ENCODE measurements around the gene CYFIP2. TPM values are rescaled to one million over a fixed set of nuclear protein-coding genes. Genes with fewer than 3 reads are reported as not detected.
A peak's percentile ranks its signal among the peaks of the same experiment; 100 is the strongest.

Gene CYFIP2
- total RNA-seq, 1 experiment from 2014 or later, result 45.1 TPM

DNA sequence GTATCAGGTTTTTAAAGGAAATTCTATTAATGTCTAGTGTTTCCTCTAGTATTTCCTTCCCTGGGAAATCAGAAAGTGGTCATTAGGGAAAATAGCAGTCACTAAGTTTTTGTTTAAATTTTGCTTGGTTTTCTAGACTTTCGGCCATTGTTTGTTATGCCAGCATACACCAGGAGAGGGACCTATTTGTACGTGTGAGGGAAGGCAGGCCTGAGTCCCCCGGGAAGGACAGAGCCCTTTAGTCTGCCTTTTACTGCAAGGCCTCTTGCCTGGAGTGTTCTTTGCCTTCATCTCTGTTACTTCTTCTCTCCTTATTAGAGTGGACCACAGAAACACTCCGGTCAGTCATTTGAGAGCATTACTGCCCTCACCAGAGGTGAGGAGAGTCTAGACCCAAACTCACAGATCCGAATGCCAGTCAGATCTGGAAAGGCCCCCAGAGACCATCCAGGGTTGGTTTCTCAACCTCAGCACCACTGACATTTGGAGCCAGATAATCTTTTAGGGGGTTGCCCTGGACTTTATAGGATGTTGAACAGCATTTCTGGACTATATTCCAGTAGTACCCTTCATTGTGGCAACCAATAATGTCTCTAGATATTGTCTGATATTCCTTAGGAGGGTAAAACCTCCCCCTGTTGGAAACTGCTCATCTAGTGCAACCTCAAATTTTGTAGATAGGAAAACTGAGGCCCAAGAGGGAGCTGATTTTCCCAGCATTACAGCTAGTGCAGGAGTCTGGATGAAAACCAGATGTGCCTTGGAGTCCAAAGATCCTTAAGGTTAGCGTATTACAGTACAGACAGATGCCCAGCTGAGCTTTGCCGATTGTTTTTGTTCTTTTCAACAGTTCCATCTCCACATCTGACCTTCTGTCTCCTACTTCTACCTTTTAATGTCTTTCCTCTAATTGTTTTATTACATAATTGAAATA is 101.1 kb downstream of the CYFIP2 start:
- POLR2A ChIA-PET, result no interaction called here
- Histone ChIP-seq H3K4me1 (ENCODE audit: control insufficient read depth in 1 of 2, insufficient read depth in 2 of 2, low read length in 2 of 2) (no peaks in the 10 kb centered on the region), H3K27me3 (ENCODE audit: insufficient read depth, low read length) (no peaks in the 10 kb centered on the region), H3K9me3 (ENCODE audit: control insufficient read depth in 1 of 2, insufficient read depth in 1 of 2, low read depth in 1 of 2, low read length in 2 of 2) (no peaks in the 10 kb centered on the region), H3K9ac (ENCODE audit: low read length) (no peak overlapping the region), H4K20me1 (ENCODE audit: insufficient read depth) (no peaks in the 10 kb centered on the region), H3K4me2 (ENCODE audit: low read length) (no peak overlapping the region), H2AFZ (ENCODE audit: low read depth, low read length, poor library complexity, severe bottlenecking) (no peak overlapping the region), H3K36me3 (ENCODE audit: control insufficient read depth in 1 of 2, insufficient read depth in 2 of 2, low read length in 2 of 2) (no peaks in the 10 kb centered on the region), H3K79me2 (ENCODE audit: insufficient read depth, low read length) (no peaks in the 10 kb centered on the region), H3K4me3 (replicated peaks in 1 of 2; ENCODE audit: low read depth in 1 of 2, low read length in 2 of 2) (no peak overlapping the region), H3K9me2 (ENCODE audit: insufficient read depth) (no peaks in the 10 kb centered on the region), H3K27ac (ENCODE audit: low read depth, low read length) (no peak overlapping the region)
- intact Hi-C loops (cut with micrococcal nuclease), result loop anchor here (1.0 to 5.0 kb wide), 4 partner anchors 104 to 376 kb away; partner anchors contain the start of gene LSM11
- BruUV-seq (replicated peaks), result no TSS peak
- no peak for TF ChIP-seq ZFX (IDR thresholded peaks at IDR 0.05)
- peak; percentile 59 for TF ChIP-seq YY1 (IDR thresholded peaks at IDR 0.05; ENCODE audit: extremely low read depth, insufficient replicate concordance, low read depth, low read length)
- TF ChIP-seq, protein P1, sequence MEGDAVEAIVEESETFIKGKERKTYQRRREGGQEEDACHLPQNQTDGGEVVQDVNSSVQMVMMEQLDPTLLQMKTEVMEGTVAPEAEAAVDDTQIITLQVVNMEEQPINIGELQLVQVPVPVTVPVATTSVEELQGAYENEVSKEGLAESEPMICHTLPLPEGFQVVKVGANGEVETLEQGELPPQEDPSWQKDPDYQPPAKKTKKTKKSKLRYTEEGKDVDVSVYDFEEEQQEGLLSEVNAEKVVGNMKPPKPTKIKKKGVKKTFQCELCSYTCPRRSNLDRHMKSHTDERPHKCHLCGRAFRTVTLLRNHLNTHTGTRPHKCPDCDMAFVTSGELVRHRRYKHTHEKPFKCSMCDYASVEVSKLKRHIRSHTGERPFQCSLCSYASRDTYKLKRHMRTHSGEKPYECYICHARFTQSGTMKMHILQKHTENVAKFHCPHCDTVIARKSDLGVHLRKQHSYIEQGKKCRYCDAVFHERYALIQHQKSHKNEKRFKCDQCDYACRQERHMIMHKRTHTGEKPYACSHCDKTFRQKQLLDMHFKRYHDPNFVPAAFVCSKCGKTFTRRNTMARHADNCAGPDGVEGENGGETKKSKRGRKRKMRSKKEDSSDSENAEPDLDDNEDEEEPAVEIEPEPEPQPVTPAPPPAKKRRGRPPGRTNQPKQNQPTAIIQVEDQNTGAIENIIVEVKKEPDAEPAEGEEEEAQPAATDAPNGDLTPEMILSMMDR (IDR thresholded peaks at IDR 0.05 in 2 of 3, conservative IDR thresholded peaks at IDR 0.05 in 1 of 3; ENCODE audit: borderline replicate concordance in 1 of 3, insufficient read depth in 1 of 3, low read depth in 2 of 3, low read length in 2 of 3), result peak; percentile 62 to 82 (median 71)
- TF ChIP-seq RAD21 (IDR thresholded peaks at IDR 0.05; ENCODE audit: low read depth), result peak; percentile 93
- RAD21 ChIA-PET (ENCODE audit: low non-redundant PET in 1 of 2, low total read pairs in 2 of 2, uncharacterized antibody in 2 of 2, unreplicated experiment in 2 of 2), result no interaction called here
- CTCF ChIA-PET, result no interaction called here
- ATAC-seq, result peak; percentile 85
- DNase-seq (ENCODE audit: low read depth, low spot score), result no peak

- ChIA-PET RAD21 (ENCODE audit: low non-redundant PET in 1 of 2, low total read pairs in 2 of 2, uncharacterized antibody in 2 of 2, unreplicated experiment in 2 of 2) (no interaction called here), CTCF (interaction anchor here (0.9 to 1.1 kb wide), 2 partner anchors 13 to 102 kb away, joined by 3 to 4 read pairs; no protein-coding TSS in a partner anchor), POLR2A (no interaction called here)
- Histone ChIP-seq H2AFZ (ENCODE audit: low read depth, low read length, poor library complexity, severe bottlenecking) (no peak overlapping the region), H3K36me3 (ENCODE audit: control insufficient read depth in 1 of 2, insufficient read depth in 2 of 2, low read length in 2 of 2) (no peaks in the 10 kb centered on the region), H3K4me3 (replicated peaks in 1 of 2; ENCODE audit: low read depth in 1 of 2, low read length in 2 of 2) (no peak overlapping the region), H3K4me2 (ENCODE audit: low read length) (no peak overlapping the region), H3K27ac (ENCODE audit: low read depth, low read length) (no peak overlapping the region), H3K9ac (ENCODE audit: low read length) (no peak overlapping the region), H3K9me2 (ENCODE audit: insufficient read depth) (no peaks in the 10 kb centered on the region), H3K9me3 (ENCODE audit: control insufficient read depth in 1 of 2, insufficient read depth in 1 of 2, low read depth in 1 of 2, low read length in 2 of 2) (no peaks in the 10 kb centered on the region), H3K4me1 (ENCODE audit: control insufficient read depth in 1 of 2, insufficient read depth in 2 of 2, low read length in 2 of 2) (no peaks in the 10 kb centered on the region), H4K20me1 (ENCODE audit: insufficient read depth) (no peaks in the 10 kb centered on the region), H3K79me2 (ENCODE audit: insufficient read depth, low read length) (no peaks in the 10 kb centered on the region), H3K27me3 (ENCODE audit: insufficient read depth, low read length) (no peaks in the 10 kb centered on the region)
- no TSS peak for BruUV-seq (replicated peaks)
- intact Hi-C loops (cut with micrococcal nuclease), result loop anchor here (5.0 kb wide), 1 partner anchor 348 kb away; no protein-coding TSS in a partner anchor
- TF ChIP-seq POLR2A (IDR thresholded peaks at IDR 0.05; ENCODE audit: borderline replicate concordance, extremely low read depth, insufficient read depth, insufficient read length) (no peak), FOSL1 (IDR thresholded peaks at IDR 0.05; ENCODE audit: low read depth) (no peak), SRF (IDR thresholded peaks at IDR 0.05; ENCODE audit: low read depth) (no peak), MAX (IDR thresholded peaks at IDR 0.05) (no peak), CBX3 (IDR thresholded peaks at IDR 0.05; ENCODE audit: low read depth) (no peak), TCF7L2 (IDR thresholded peaks at IDR 0.05; ENCODE audit: borderline replicate concordance, extremely low read depth, insufficient read depth, insufficient read length) (no peak), SP1 (IDR thresholded peaks at IDR 0.05; ENCODE audit: low read depth) (no peak), ZNF274 (IDR thresholded peaks at IDR 0.05; ENCODE audit: low read depth, low read length) (no peak), EGR1 (IDR thresholded peaks at IDR 0.05; ENCODE audit: low read depth) (no peak), JUND (IDR thresholded peaks at IDR 0.05) (no peak)
- TF ChIP-seq, protein P2, sequence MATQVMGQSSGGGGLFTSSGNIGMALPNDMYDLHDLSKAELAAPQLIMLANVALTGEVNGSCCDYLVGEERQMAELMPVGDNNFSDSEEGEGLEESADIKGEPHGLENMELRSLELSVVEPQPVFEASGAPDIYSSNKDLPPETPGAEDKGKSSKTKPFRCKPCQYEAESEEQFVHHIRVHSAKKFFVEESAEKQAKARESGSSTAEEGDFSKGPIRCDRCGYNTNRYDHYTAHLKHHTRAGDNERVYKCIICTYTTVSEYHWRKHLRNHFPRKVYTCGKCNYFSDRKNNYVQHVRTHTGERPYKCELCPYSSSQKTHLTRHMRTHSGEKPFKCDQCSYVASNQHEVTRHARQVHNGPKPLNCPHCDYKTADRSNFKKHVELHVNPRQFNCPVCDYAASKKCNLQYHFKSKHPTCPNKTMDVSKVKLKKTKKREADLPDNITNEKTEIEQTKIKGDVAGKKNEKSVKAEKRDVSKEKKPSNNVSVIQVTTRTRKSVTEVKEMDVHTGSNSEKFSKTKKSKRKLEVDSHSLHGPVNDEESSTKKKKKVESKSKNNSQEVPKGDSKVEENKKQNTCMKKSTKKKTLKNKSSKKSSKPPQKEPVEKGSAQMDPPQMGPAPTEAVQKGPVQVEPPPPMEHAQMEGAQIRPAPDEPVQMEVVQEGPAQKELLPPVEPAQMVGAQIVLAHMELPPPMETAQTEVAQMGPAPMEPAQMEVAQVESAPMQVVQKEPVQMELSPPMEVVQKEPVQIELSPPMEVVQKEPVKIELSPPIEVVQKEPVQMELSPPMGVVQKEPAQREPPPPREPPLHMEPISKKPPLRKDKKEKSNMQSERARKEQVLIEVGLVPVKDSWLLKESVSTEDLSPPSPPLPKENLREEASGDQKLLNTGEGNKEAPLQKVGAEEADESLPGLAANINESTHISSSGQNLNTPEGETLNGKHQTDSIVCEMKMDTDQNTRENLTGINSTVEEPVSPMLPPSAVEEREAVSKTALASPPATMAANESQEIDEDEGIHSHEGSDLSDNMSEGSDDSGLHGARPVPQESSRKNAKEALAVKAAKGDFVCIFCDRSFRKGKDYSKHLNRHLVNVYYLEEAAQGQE (IDR thresholded peaks at IDR 0.05; ENCODE audit: low read depth), result no peak
- ATAC-seq (peak; percentile 67), DNase-seq (ENCODE audit: low read depth, low spot score) (no peak)
These were observed 103.6 kb downstream of the CYFIP2 start for GRCh38 chr5:157369507-157369906.

All from HCT116 (cell line).